GM23338 (cell line): Measurements from ENCODE around the gene ERGIC3. TPM values are rescaled to one million over a fixed set of nuclear protein-coding genes. Genes with fewer than 3 reads are reported as not detected.

Experiments
- ATAC-seq: fragments of 200-7000 bp; cut with Tn5 transposase; 3 replicates; pipeline ENCODE4 v1.9.1; 2020
- DNase-seq: peaks from one replicate; pipeline ENCODE4 v3.0.0-alpha.2; 2015; ENCODE audit warnings: low spot score
- H2AFZ ChIP-seq: fragments of 200-600 bp; sonication (generic); 2 replicates; pipeline ENCODE4 v1.8.0; 2016; ENCODE audit warnings: antibody characterized with exemption, mild to moderate bottlenecking, moderate library complexity
- H3F3A ChIP-seq: fragments of 200-600 bp; sonication (generic); replicated peaks from 2 replicates; pipeline ENCODE4 v1.8.0; 2017; ENCODE audit warnings: antibody characterized with exemption, mixed run types, low read depth
- H3K27ac ChIP-seq: fragments of 200-600 bp; sonication (generic); 2 replicates; pipeline ENCODE4 v1.6.1; 2016; ENCODE audit warnings: low read depth
- H3K27me3 ChIP-seq: fragments of 200-600 bp; sonication (generic); 2 replicates; pipeline ENCODE4 v1.8.0; 2016; ENCODE audit warnings: mild to moderate bottlenecking, mixed run types, moderate library complexity; ENCODE audit not compliant: insufficient read depth
- H3K36me3 ChIP-seq: fragments of 200-600 bp; sonication (generic); 2 replicates; pipeline ENCODE4 v1.8.0; 2016; ENCODE audit warnings: mild to moderate bottlenecking; ENCODE audit not compliant: insufficient read depth
- H3K4me1 ChIP-seq: fragments of 200-600 bp; sonication (generic); 2 replicates; pipeline ENCODE4 v1.8.0; 2016; ENCODE audit warnings: mild to moderate bottlenecking, moderate library complexity; ENCODE audit not compliant: insufficient read depth
- H3K4me2 ChIP-seq: fragments of 200-600 bp; sonication (generic); 2 replicates; pipeline ENCODE4 v1.7.1; 2017; ENCODE audit warnings: mixed run types
- H3K4me3 ChIP-seq: fragments of 200-600 bp; sonication (generic); 2 replicates; pipeline ENCODE4 v1.6.1; 2016; ENCODE audit warnings: mixed run types
- H3K79me2 ChIP-seq: fragments of 200-600 bp; sonication (generic); replicated peaks from 2 replicates; pipeline ENCODE4 v1.8.0; 2017; ENCODE audit warnings: mild to moderate bottlenecking; ENCODE audit not compliant: insufficient read depth
- H3K9me2 ChIP-seq: fragments of 200-600 bp; sonication (generic); 2 replicates; pipeline ENCODE4 v1.8.0; 2017; ENCODE audit not compliant: insufficient read depth
- H4K20me1 ChIP-seq: fragments of 200-600 bp; sonication (generic); replicated peaks from 2 replicates; pipeline ENCODE4 v1.8.0; 2017; ENCODE audit warnings: mild to moderate bottlenecking; ENCODE audit not compliant: insufficient read depth
- H3K27ac Mint-ChIP-seq: 2 replicates; pipeline ENCODE4 v1.8.0; 2020; ENCODE audit warnings: inconsistent platforms, mild to moderate bottlenecking, moderate library complexity, mixed read lengths
- H3K27me3 Mint-ChIP-seq: 3 replicates; pipeline ENCODE4 v1.8.0; 2022; ENCODE audit warnings: low read depth, mild to moderate bottlenecking, moderate library complexity, mixed read lengths, inconsistent platforms; ENCODE audit not compliant: insufficient read depth, poor library complexity
- H3K36me3 Mint-ChIP-seq: 3 replicates; pipeline ENCODE4 v1.8.0; 2021; ENCODE audit warnings: low read depth, mild to moderate bottlenecking, inconsistent platforms, moderate library complexity, mixed read lengths
- H3K4me1 Mint-ChIP-seq: 3 replicates; pipeline ENCODE4 v1.8.0; 2020; ENCODE audit warnings: mild to moderate bottlenecking, inconsistent platforms, mixed read lengths
- H3K4me3 Mint-ChIP-seq: 3 replicates; pipeline ENCODE4 v1.8.0; 2021; ENCODE audit warnings: moderate library complexity, mild to moderate bottlenecking, inconsistent platforms, mixed read lengths
- H3K9me3 Mint-ChIP-seq: 3 replicates; pipeline ENCODE4 v1.8.0; 2020; ENCODE audit warnings: moderate library complexity, mild to moderate bottlenecking, inconsistent platforms, mixed read lengths
- POLR2AphosphoS5 ChIP-seq: IDR thresholded peaks from 2 replicates; pipeline ENCODE4 v1.6.1; 2016; ENCODE audit warnings: antibody characterized with exemption, low read depth
- ZNF331 ChIP-seq: fragments of 250-450 bp; sonication (Bioruptor Pico); IDR thresholded peaks from 2 replicates; pipeline ENCODE4 v1.5.0; 2020; ENCODE audit warnings: low read depth, mild to moderate bottlenecking, moderate library complexity
- polyA plus RNA-seq: library from polyadenylated mRNA; unstranded; fragments of >200 nt; fragmentation: Nextera tagmentation; extraction: Ambion mirVana; gene quantifications from 2 replicates; pipeline ENCODE4 v1.2.1, GENCODE V29; 2016
- total RNA-seq: library from RNA; depleted of rRNA; stranded (reverse); fragments of >200 nt; shearing (Covaris generic); gene quantifications from 2 replicates; pipeline ENCODE4 v1.2.3, GENCODE V29; 2014
- TF ChIP-seq, protein P1 (sequence below): fragments of 250-450 bp; sonication (Bioruptor Pico); IDR thresholded peaks from 2 replicates; pipeline ENCODE4 v1.5.0; 2020; ENCODE audit warnings: mild to moderate bottlenecking, moderate library complexity
- TF ChIP-seq, protein P2 (sequence below), 2 experiments: fragments of 200-600 bp in 1 of 2; sonication (generic) in 1 of 2; conservative IDR thresholded peaks; 2 replicates each; pipeline versions ENCODE4 v1.5.1 to v1.6.1; 2016 to 2017; ENCODE audit warnings: antibody characterized with exemption in 2 of 2, low read depth in 2 of 2, mild to moderate bottlenecking in 2 of 2, moderate library complexity in 1 of 2

Gene ERGIC3
- total and polyA plus RNA-seq, 2 experiments from 2014 or later = 139 to 147 TPM

DNA sequence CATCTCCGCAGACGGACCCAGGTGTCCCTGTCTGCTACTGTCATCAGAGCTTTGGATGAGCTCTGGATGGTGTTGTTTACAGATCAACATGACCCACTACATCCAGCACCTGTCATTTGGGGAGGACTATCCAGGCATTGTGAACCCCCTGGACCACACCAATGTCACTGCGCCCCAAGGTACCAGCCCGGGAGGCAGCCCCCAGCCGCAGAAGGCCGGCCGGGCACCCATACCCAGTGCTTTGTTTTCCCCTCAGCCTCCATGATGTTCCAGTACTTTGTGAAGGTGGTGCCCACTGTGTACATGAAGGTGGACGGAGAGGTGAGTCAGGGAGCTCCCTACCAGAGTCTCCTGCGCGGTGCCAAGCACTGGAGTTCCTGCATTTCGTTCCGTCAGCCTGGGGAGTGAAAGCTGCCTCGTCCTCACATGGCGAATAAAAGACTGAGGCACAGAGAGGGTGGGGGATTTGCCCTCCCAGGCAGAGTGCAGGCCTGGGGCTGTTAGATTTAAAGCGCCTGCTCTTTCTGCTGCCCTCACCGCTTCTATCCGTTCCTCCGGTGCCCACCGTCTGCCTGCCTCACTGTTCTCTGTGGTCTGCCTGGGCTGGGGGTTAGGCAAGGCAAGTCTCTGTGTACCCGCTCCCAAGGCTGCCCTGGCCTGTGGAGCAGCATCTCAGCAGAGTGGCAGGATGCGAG is 14.2 kb downstream of the ERGIC3 start:
- Mint-ChIP-seq H3K27ac (no peak overlapping the region), H3K4me1 (peaks cover 12% of the 10 kb centered on the region), H3K36me3 (peaks cover 27% of the 10 kb centered on the region), H3K4me3 (no peak overlapping the region), H3K9me3 (no peaks in the 10 kb centered on the region), H3K27me3 (peaks cover 2% of the 10 kb centered on the region)
- Histone ChIP-seq H3K4me2 (no peak overlapping the region), H3K4me3 (no peak overlapping the region), H3K27me3 (no peaks in the 10 kb centered on the region), H3K36me3 (no peaks in the 10 kb centered on the region), H2AFZ (no peak overlapping the region), H3K9me2 (no peaks in the 10 kb centered on the region), H3F3A (no peaks in the 10 kb centered on the region), H3K79me2 (no peaks in the 10 kb centered on the region), H4K20me1 (no peaks in the 10 kb centered on the region; the same call in 1 of the 2 replicates), H3K4me1 (peaks cover 3% of the 10 kb centered on the region; the same call in 1 of the 2 replicates), H3K27ac (no peak overlapping the region)
- DNase-seq = no peak
- no peak for TF ChIP-seq POLR2AphosphoS5
- TF ChIP-seq, protein P1, sequence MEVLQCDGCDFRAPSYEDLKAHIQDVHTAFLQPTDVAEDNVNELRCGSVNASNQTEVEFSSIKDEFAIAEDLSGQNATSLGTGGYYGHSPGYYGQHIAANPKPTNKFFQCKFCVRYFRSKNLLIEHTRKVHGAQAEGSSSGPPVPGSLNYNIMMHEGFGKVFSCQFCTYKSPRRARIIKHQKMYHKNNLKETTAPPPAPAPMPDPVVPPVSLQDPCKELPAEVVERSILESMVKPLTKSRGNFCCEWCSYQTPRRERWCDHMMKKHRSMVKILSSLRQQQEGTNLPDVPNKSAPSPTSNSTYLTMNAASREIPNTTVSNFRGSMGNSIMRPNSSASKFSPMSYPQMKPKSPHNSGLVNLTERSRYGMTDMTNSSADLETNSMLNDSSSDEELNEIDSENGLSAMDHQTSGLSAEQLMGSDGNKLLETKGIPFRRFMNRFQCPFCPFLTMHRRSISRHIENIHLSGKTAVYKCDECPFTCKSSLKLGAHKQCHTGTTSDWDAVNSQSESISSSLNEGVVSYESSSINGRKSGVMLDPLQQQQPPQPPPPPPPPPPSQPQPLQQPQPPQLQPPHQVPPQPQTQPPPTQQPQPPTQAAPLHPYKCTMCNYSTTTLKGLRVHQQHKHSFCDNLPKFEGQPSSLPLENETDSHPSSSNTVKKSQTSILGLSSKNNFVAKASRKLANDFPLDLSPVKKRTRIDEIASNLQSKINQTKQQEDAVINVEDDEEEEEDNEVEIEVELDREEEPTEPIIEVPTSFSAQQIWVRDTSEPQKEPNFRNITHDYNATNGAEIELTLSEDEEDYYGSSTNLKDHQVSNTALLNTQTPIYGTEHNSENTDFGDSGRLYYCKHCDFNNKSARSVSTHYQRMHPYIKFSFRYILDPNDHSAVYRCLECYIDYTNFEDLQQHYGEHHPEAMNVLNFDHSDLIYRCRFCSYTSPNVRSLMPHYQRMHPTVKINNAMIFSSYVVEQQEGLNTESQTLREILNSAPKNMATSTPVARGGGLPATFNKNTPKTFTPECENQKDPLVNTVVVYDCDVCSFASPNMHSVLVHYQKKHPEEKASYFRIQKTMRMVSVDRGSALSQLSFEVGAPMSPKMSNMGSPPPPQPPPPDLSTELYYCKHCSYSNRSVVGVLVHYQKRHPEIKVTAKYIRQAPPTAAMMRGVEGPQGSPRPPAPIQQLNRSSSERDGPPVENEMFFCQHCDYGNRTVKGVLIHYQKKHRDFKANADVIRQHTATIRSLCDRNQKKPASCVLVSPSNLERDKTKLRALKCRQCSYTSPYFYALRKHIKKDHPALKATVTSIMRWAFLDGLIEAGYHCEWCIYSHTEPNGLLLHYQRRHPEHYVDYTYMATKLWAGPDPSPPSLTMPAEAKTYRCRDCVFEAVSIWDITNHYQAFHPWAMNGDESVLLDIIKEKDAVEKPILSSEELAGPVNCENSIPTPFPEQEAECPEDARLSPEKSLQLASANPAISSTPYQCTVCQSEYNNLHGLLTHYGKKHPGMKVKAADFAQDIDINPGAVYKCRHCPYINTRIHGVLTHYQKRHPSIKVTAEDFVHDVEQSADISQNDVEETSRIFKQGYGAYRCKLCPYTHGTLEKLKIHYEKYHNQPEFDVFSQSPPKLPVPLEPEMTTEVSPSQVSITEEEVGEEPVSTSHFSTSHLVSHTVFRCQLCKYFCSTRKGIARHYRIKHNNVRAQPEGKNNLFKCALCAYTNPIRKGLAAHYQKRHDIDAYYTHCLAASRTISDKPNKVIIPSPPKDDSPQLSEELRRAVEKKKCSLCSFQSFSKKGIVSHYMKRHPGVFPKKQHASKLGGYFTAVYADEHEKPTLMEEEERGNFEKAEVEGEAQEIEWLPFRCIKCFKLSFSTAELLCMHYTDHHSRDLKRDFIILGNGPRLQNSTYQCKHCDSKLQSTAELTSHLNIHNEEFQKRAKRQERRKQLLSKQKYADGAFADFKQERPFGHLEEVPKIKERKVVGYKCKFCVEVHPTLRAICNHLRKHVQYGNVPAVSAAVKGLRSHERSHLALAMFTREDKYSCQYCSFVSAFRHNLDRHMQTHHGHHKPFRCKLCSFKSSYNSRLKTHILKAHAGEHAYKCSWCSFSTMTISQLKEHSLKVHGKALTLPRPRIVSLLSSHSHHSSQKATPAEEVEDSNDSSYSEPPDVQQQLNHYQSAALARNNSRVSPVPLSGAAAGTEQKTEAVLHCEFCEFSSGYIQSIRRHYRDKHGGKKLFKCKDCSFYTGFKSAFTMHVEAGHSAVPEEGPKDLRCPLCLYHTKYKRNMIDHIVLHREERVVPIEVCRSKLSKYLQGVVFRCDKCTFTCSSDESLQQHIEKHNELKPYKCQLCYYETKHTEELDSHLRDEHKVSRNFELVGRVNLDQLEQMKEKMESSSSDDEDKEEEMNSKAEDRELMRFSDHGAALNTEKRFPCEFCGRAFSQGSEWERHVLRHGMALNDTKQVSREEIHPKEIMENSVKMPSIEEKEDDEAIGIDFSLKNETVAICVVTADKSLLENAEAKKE (CRISPR knock-in tag) = no peak
- TF ChIP-seq, protein P2, sequence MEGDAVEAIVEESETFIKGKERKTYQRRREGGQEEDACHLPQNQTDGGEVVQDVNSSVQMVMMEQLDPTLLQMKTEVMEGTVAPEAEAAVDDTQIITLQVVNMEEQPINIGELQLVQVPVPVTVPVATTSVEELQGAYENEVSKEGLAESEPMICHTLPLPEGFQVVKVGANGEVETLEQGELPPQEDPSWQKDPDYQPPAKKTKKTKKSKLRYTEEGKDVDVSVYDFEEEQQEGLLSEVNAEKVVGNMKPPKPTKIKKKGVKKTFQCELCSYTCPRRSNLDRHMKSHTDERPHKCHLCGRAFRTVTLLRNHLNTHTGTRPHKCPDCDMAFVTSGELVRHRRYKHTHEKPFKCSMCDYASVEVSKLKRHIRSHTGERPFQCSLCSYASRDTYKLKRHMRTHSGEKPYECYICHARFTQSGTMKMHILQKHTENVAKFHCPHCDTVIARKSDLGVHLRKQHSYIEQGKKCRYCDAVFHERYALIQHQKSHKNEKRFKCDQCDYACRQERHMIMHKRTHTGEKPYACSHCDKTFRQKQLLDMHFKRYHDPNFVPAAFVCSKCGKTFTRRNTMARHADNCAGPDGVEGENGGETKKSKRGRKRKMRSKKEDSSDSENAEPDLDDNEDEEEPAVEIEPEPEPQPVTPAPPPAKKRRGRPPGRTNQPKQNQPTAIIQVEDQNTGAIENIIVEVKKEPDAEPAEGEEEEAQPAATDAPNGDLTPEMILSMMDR (conservative IDR thresholded peaks at IDR 0.05; ENCODE audit: low read depth in 2 of 2) = no peak
- TF ChIP-seq ZNF331 (CRISPR knock-in tag) = no peak
- no peak for ATAC-seq
